PFSK-1 (cell line): Measurements from ENCODE around the gene PRIMPOL.

Source experiments
- FOXP2 ChIP-seq: optimal IDR thresholded peaks from 2 replicates; pipeline ENCODE3; 2011; ENCODE audit warnings: borderline replicate concordance, control low read depth, inconsistent platforms; ENCODE audit not compliant: insufficient read depth; ENCODE audit errors: extremely low read length, extremely low read depth
- POLR2AphosphoS5 ChIP-seq: IDR thresholded peaks from 2 replicates; pipeline ENCODE4 v1.6.1; 2012; ENCODE audit warnings: low read depth, mild to moderate bottlenecking, control low read depth, low read length, moderate library complexity
- REST ChIP-seq, 2 experiments: IDR thresholded peaks; 2 replicates each; pipeline versions ENCODE4 v1.6.1 to v1.8.0; 2011 to 2012; ENCODE audit warnings: low read depth in 2 of 2, low read length in 2 of 2, control low read depth in 1 of 2, inconsistent platforms in 1 of 2, mild to moderate bottlenecking in 1 of 2, moderate library complexity in 1 of 2; ENCODE audit not compliant: insufficient read depth in 1 of 2
- SIN3A ChIP-seq: IDR thresholded peaks from 2 replicates; pipeline ENCODE4 v1.6.1; 2012; ENCODE audit warnings: mild to moderate bottlenecking, low read length, moderate library complexity, borderline replicate concordance; ENCODE audit not compliant: insufficient read depth
- TAF1 ChIP-seq: IDR thresholded peaks from 2 replicates; pipeline ENCODE4 v1.6.1; 2012; ENCODE audit warnings: low read length, control low read depth, borderline replicate concordance; ENCODE audit not compliant: insufficient read depth

Gene PRIMPOL

GRCh38 chr4:184636897-184637296, 12.6 kb upstream of the PRIMPOL start:
- TF ChIP-seq FOXP2: no peak
- TF ChIP-seq POLR2AphosphoS5: no peak
- TF ChIP-seq TAF1: no peak
- no peak for TF ChIP-seq SIN3A
- no peak for TF ChIP-seq REST (IDR thresholded peaks at IDR 0.05; ENCODE audit: insufficient read depth in 1 of 2, low read depth in 2 of 2, low read length in 2 of 2)

GRCh38 chr4:184641022-184641421, 8.5 kb upstream of the PRIMPOL start:
- no peak for TF ChIP-seq SIN3A
- TF ChIP-seq POLR2AphosphoS5: no peak

GRCh38 chr4:184641451-184641850, 8.1 kb upstream of the PRIMPOL start:
- no peak for TF ChIP-seq FOXP2
- no peak for TF ChIP-seq REST (IDR thresholded peaks at IDR 0.05; ENCODE audit: insufficient read depth in 1 of 2, low read depth in 2 of 2, low read length in 2 of 2)
- no peak for TF ChIP-seq POLR2AphosphoS5
- TF ChIP-seq TAF1: no peak
- TF ChIP-seq SIN3A: no peak

GRCh38 chr4:184643731-184644130, 5.8 kb upstream of the PRIMPOL start:
- TF ChIP-seq TAF1: no peak
- TF ChIP-seq SIN3A: no peak
- no peak for TF ChIP-seq POLR2AphosphoS5
- TF ChIP-seq FOXP2: no peak
- TF ChIP-seq REST (IDR thresholded peaks at IDR 0.05; ENCODE audit: insufficient read depth in 1 of 2, low read depth in 2 of 2, low read length in 2 of 2): no peak

- TF ChIP-seq REST (IDR thresholded peaks at IDR 0.05; ENCODE audit: insufficient read depth in 1 of 2, low read depth in 2 of 2, low read length in 2 of 2) (no peak), POLR2AphosphoS5 (no peak), SIN3A (no peak), FOXP2 (no peak), TAF1 (no peak)
These were observed 4.8 kb upstream of the PRIMPOL start for GRCh38 chr4:184644553-184645307.
